Measurements from ENCODE around the gene LPCAT2. TPM values are rescaled to one million over a fixed set of nuclear protein-coding genes. Genes with fewer than 3 reads are reported as not detected.
A peak's percentile ranks its signal among the peaks of the same experiment; 100 is the strongest.

LPCAT2 gene
- total and polyA plus RNA-seq, 2 of the 13 experiments (the other 11 are each of a cell fraction or from before 2014, with no cell fraction given), result 9.9 to 17.6 TPM

- TF ChIP-seq ELF1 (CRISPR knock-in tag; IDR thresholded peaks at IDR 0.05) (0 out of 2 replicates have a peak, but pooled peaks have one; percentile 28), CTCF (CRISPR knock-in tag; IDR thresholded peaks at IDR 0.05) (peak; percentile 11; the same call in 1 of the 2 replicates), ZNF644 (CRISPR knock-in tag; IDR thresholded peaks at IDR 0.05; ENCODE audit: low read depth) (no peak), ATRX (CRISPR knock-in tag; IDR thresholded peaks at IDR 0.05; ENCODE audit: borderline replicate concordance) (no peak), CREBL2 (CRISPR knock-in tag; IDR thresholded peaks at IDR 0.05; ENCODE audit: borderline replicate concordance) (no peak), ZNF558 (CRISPR knock-in tag; IDR thresholded peaks at IDR 0.05; ENCODE audit: borderline replicate concordance) (0 out of 2 replicates have a peak, but pooled peaks have one; percentile 30), ZSCAN30 (CRISPR knock-in tag; IDR thresholded peaks at IDR 0.05) (0 out of 2 replicates have a peak, but pooled peaks have one; percentile 32), RNF219 (CRISPR knock-in tag; IDR thresholded peaks at IDR 0.05) (no peak), ZFAT (CRISPR knock-in tag; conservative IDR thresholded peaks at IDR 0.05) (peak; percentile 48; the same call in 1 of the 2 replicates), ZNF329 (CRISPR knock-in tag; IDR thresholded peaks at IDR 0.05; ENCODE audit: low read depth) (no peak), PCBP2 (optimal IDR thresholded peaks at IDR 0.05; ENCODE audit: low read depth, low read length, poor library complexity, severe bottlenecking) (no peak), ZNF672 (CRISPR knock-in tag; IDR thresholded peaks at IDR 0.05) (no peak), GATA4 (IDR thresholded peaks at IDR 0.05; ENCODE audit: borderline replicate concordance, low read depth) (0 out of 2 replicates have a peak, but pooled peaks have one; percentile 24), RFXAP (CRISPR knock-in tag; IDR thresholded peaks at IDR 0.05; ENCODE audit: borderline replicate concordance) (0 out of 2 replicates have a peak, but pooled peaks have one; percentile 50), USF2 (IDR thresholded peaks at IDR 0.05; ENCODE audit: low read depth, low read length) (no peak), USF2 (CRISPR knock-in tag; IDR thresholded peaks at IDR 0.05; ENCODE audit: borderline replicate concordance) (no peak), TBX2 (CRISPR knock-in tag; IDR thresholded peaks at IDR 0.05; ENCODE audit: borderline replicate concordance) (no peak), ZNF30 (CRISPR knock-in tag; IDR thresholded peaks at IDR 0.05) (no peak), ZNF670 (CRISPR knock-in tag; IDR thresholded peaks at IDR 0.05; ENCODE audit: borderline replicate concordance) (no peak), ZSCAN29 (CRISPR knock-in tag; conservative IDR thresholded peaks at IDR 0.05) (no peak), ZNF883 (CRISPR knock-in tag; IDR thresholded peaks at IDR 0.05; ENCODE audit: not compliant biosample characterization) (peak; percentile 47), ELF4 (CRISPR knock-in tag; IDR thresholded peaks at IDR 0.05; ENCODE audit: borderline replicate concordance) (no peak), SMYD3 (CRISPR knock-in tag; IDR thresholded peaks at IDR 0.05) (no peak)
Observed at GRCh38 chr16:55508941-55509931, at the start of gene LPCAT2 (continued).

All from HepG2 (cell line).